ENCODE results near the gene AP2S1. TPM values are rescaled to one million over a fixed set of nuclear protein-coding genes. Genes with fewer than 3 reads are reported as not detected.
"Not testable (repeated sequence)": the region's sequence is repeated elsewhere in the genome, so short reads cannot be mapped to it uniquely, and the experiment has no call there.

AP2S1 gene
- total RNA-seq, 4 donors from 2014 or later: 3.8 to 59.1 (median 45.1) TPM

GRCh38 chr19:46878613-46879375 is 28.1 kb upstream of the AP2S1 start:
- DNase-seq: peak in 1 of 2 donors; percentile 32
- H3K4me3 ChIP-seq: no peak overlapping the region
- no peaks in the 10 kb centered on the region for H3K9me3 ChIP-seq
- no peaks in the 10 kb centered on the region for H3K27me3 ChIP-seq
- TF ChIP-seq CTCF (IDR thresholded peaks at IDR 0.05): no peak
- TF ChIP-seq POLR2A (IDR thresholded peaks at IDR 0.05): no peak
- no peak overlapping the region for H3K27ac ChIP-seq
- intact Hi-C loops (cut with DNase I; ENCODE audit: low total_unique reads): no loop called here
- no peaks in the 10 kb centered on the region for H3K4me1 ChIP-seq
- H3K36me3 ChIP-seq: no peaks in the 10 kb centered on the region

- Histone ChIP-seq H3K36me3 (no peaks in the 10 kb centered on the region), H3K9me3 (no peaks in the 10 kb centered on the region), H3K4me1 (no peaks in the 10 kb centered on the region), H3K4me3 (no peak overlapping the region), H3K27ac (no peak overlapping the region), H3K27me3 (no peaks in the 10 kb centered on the region)
- intact Hi-C loops (cut with DNase I; ENCODE audit: low total_unique reads): no loop called here
- no peak for DNase-seq
- TF ChIP-seq POLR2A (IDR thresholded peaks at IDR 0.05): no peak
- TF ChIP-seq CTCF (IDR thresholded peaks at IDR 0.05): no peak
These were observed 25.0 kb upstream of the AP2S1 start for GRCh38 chr19:46875657-46876056.

- Histone ChIP-seq H3K4me3 (no peak overlapping the region), H3K27me3 (no peaks in the 10 kb centered on the region), H3K9me3 (no peaks in the 10 kb centered on the region), H3K36me3 (no peaks in the 10 kb centered on the region), H3K27ac (no peak overlapping the region), H3K4me1 (no peaks in the 10 kb centered on the region)
- TF ChIP-seq CTCF (IDR thresholded peaks at IDR 0.05) (no peak), POLR2A (IDR thresholded peaks at IDR 0.05) (no peak)
- intact Hi-C loops (cut with DNase I; ENCODE audit: low total_unique reads): no loop called here
- no peak for DNase-seq
These were observed 24.6 kb upstream of the AP2S1 start for GRCh38 chr19:46875234-46875633.

GRCh38 chr19:46872967-46873366 is 22.3 kb upstream of the AP2S1 start:
- H3K36me3 ChIP-seq: no peaks in the 10 kb centered on the region
- H3K4me1 ChIP-seq: no peaks in the 10 kb centered on the region
- H3K9me3 ChIP-seq: no peaks in the 10 kb centered on the region
- no peak overlapping the region for H3K4me3 ChIP-seq
- TF ChIP-seq CTCF (IDR thresholded peaks at IDR 0.05) (no peak), POLR2A (IDR thresholded peaks at IDR 0.05) (no peak)
- H3K27me3 ChIP-seq: no peaks in the 10 kb centered on the region
- H3K27ac ChIP-seq: no peak overlapping the region
- no peak for DNase-seq
- intact Hi-C loops (cut with DNase I; ENCODE audit: low total_unique reads): no loop called here

- H3K27ac ChIP-seq; H3K36me3 ChIP-seq; H3K27me3 ChIP-seq; DNase-seq; intact Hi-C loops (cut with DNase I; ENCODE audit: low total_unique reads); H3K9me3 ChIP-seq; H3K4me3 ChIP-seq; H3K4me1 ChIP-seq: not testable (repeated sequence)
These were observed 20.5 kb upstream of the AP2S1 start for GRCh38 chr19:46871173-46871572.
